A673 (cell line): ENCODE results near the gene ATF6. TPM values are rescaled to one million over a fixed set of nuclear protein-coding genes. Genes with fewer than 3 reads are reported as not detected.

ENCODE experiments used
- BruUV-seq: library from RNA; stranded (reverse); fragments of 400-500 nt; replicated peaks from 2 replicates; lab custom pipeline; 2021; lab: Mats Ljungman, UMichigan
- CTCF ChIA-PET: fragments of 300-600 bp; sonication (Branson Sonifier 250); formaldehyde crosslinking; loops from one replicate; lab custom pipeline; 2022; ENCODE audit warnings: antibody characterized with exemption; lab: Charles Lee
- POLR2A ChIA-PET: fragments of 300-600 bp; sonication (Branson Sonifier 250); formaldehyde crosslinking; loops from one replicate; lab custom pipeline; 2022; ENCODE audit warnings: antibody characterized with exemption; ENCODE audit not compliant: low non-redundant PET; lab: Charles Lee
- DNase-seq: peaks from one replicate; pipeline ENCODE4 v3.0.0-alpha.2; 2015; ENCODE audit warnings: low spot score
- H3K27ac ChIP-seq: fragments of 200-600 bp; sonication (generic); 2 replicates; pipeline ENCODE4 v1.5.1; 2016; ENCODE audit warnings: mixed run types, low read depth, mild to moderate bottlenecking, mixed read lengths, antibody characterized with exemption, low read length; ENCODE audit not compliant: poor library complexity, severe bottlenecking
- H3K27me3 ChIP-seq: fragments of 200-600 bp; sonication (generic); replicated peaks from 2 replicates; pipeline ENCODE4 v1.6.1; 2017; ENCODE audit warnings: mixed run types, low read depth, mild to moderate bottlenecking, mixed read lengths, antibody characterized with exemption, low read length; ENCODE audit not compliant: insufficient read depth, poor library complexity
- H3K36me3 ChIP-seq: fragments of 200-600 bp; sonication (generic); 2 replicates; pipeline ENCODE4 v1.6.1; 2016; ENCODE audit warnings: mixed run types, mild to moderate bottlenecking, mixed read lengths, antibody characterized with exemption, low read length; ENCODE audit not compliant: insufficient read depth, poor library complexity, severe bottlenecking
- H3K4me1 ChIP-seq: fragments of 200-600 bp; sonication (generic); 2 replicates; pipeline ENCODE4 v1.6.1; 2017; ENCODE audit warnings: mixed run types, mild to moderate bottlenecking, mixed read lengths, antibody characterized with exemption, low read length; ENCODE audit not compliant: insufficient read depth, poor library complexity, severe bottlenecking
- H3K4me3 ChIP-seq: fragments of 200-600 bp; sonication (generic); 2 replicates; pipeline ENCODE4 v1.5.1; 2016; ENCODE audit warnings: low read depth, mixed run types, mild to moderate bottlenecking, mixed read lengths, low read length; ENCODE audit not compliant: poor library complexity, severe bottlenecking
- H3K9me3 ChIP-seq: fragments of 200-600 bp; sonication (generic); 2 replicates; pipeline ENCODE4 v1.6.1; 2016; ENCODE audit warnings: mixed run types, low read depth, mild to moderate bottlenecking, mixed read lengths, antibody characterized with exemption, low read length; ENCODE audit not compliant: poor library complexity, severe bottlenecking
- CTCF ChIP-seq: fragments of 300-800, 200-600 bp; sonication (generic); conservative IDR thresholded peaks from 2 replicates; pipeline ENCODE4 v1.5.1; 2017; ENCODE audit warnings: low read depth, mild to moderate bottlenecking, antibody characterized with exemption, low read length, moderate library complexity, mixed read lengths
- EZH2 ChIP-seq: fragments of 200-600 bp; sonication (generic); IDR thresholded peaks from 2 replicates; pipeline ENCODE4 v1.6.1; 2017; ENCODE audit warnings: borderline replicate concordance, low read depth, mild to moderate bottlenecking, mixed read lengths, antibody characterized with exemption, low read length; ENCODE audit not compliant: poor library complexity, severe bottlenecking
- intact Hi-C: fragments of 100-400 bp; cut with micrococcal nuclease; formaldehyde crosslinking; loops from one replicate; pipeline ENCODE4 v1.10.0; 2022; ENCODE audit not compliant: unreplicated experiment
- total RNA-seq: library from RNA; stranded (reverse); gene quantifications from 2 replicates; pipeline ENCODE4 v1.2.3, GENCODE V29; 2021

ATF6 gene
- total RNA-seq, 1 experiment from 2014 or later: 21.8 TPM

- no TSS peak for BruUV-seq
- Histone ChIP-seq H3K27me3 (no peaks in the 10 kb centered on the region), H3K4me3 (no peak overlapping the region), H3K9me3 (no peaks in the 10 kb centered on the region), H3K27ac (no peak overlapping the region), H3K36me3 (no peaks in the 10 kb centered on the region), H3K4me1 (no peaks in the 10 kb centered on the region)
- CTCF ChIA-PET: interaction anchor here (1.2 kb wide), 1 partner anchor 42 kb away, joined by 4 read pairs; no protein-coding TSS in a partner anchor
- intact Hi-C loops: no loop called here
- no peak for DNase-seq
- POLR2A ChIA-PET: no interaction called here
- TF ChIP-seq EZH2 (no peak), CTCF (no peak)
These were observed 216.4 kb downstream of the ATF6 start for GRCh38 chr1:161982507-161982895.

DNA sequence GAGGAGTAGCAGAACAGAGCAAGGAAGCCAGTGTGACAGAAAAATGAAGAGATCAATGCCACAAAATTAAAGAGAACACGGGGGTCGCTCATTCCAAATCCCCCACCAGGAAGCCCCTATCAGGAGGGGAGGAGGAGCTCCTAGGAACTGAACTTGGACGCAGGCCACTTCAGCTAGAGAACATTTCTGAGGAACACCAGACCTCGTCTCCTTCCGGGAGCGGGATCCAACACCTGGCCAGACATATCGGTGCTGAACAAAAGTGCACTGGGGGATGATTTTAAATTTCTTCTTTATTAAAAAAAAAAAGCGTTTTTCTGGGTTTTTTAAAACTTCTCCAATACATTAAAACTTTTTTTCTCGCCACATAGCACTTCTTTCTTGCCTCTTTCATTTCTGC lies 216.8 kb downstream of the ATF6 start:
- no peaks in the 10 kb centered on the region for H3K36me3 ChIP-seq
- TF ChIP-seq EZH2: no peak
- no peak for TF ChIP-seq CTCF
- intact Hi-C loops: no loop called here
- H3K4me1 ChIP-seq: no peaks in the 10 kb centered on the region
- no peaks in the 10 kb centered on the region for H3K9me3 ChIP-seq
- CTCF ChIA-PET: no interaction called here
- H3K4me3 ChIP-seq: no peak overlapping the region
- BruUV-seq: no TSS peak
- POLR2A ChIA-PET: no interaction called here
- no peak for DNase-seq
- no peak overlapping the region for H3K27ac ChIP-seq
- no peaks in the 10 kb centered on the region for H3K27me3 ChIP-seq

DNA sequence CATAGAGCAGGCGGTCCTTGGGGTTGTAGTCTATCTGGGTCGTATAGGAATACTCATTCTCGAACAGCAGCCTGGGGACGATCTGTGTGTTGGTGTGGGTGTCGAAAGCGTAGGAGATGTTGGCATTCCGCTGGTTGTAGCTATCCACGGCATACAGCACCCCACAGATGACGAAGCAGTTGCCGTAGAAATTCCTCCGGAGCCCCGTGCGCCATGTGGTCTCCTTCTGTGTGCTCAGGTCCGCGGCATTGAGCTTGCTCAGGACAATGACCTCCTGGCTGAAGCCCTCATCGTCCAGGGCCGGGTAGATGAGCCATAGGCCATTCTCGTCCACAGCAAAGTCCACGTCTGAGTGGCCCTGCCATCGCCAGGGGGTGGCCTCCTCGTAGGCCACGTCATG lies 217.6 kb downstream of the ATF6 start:
- Histone ChIP-seq H3K9me3 (no peaks in the 10 kb centered on the region), H3K27me3 (no peaks in the 10 kb centered on the region), H3K4me3 (no peak overlapping the region), H3K27ac (no peak overlapping the region), H3K36me3 (no peaks in the 10 kb centered on the region), H3K4me1 (no peaks in the 10 kb centered on the region)
- intact Hi-C loops: no loop called here
- TF ChIP-seq CTCF (no peak), EZH2 (no peak)
- no TSS peak for BruUV-seq
- DNase-seq: no peak
- CTCF ChIA-PET: no interaction called here
- POLR2A ChIA-PET: no interaction called here
